GM19372 (cell line): ENCODE measurements around the gene TIGAR.

Experiments
- ATAC-seq: cut with Tn5 transposase; IDR thresholded peaks from one replicate; pipeline ENCODE4 v1.9.1; 2021; ENCODE audit warnings: mild to moderate bottlenecking, low read depth, moderate library complexity; ENCODE audit not compliant: unreplicated experiment

The TIGAR gene

DNA sequence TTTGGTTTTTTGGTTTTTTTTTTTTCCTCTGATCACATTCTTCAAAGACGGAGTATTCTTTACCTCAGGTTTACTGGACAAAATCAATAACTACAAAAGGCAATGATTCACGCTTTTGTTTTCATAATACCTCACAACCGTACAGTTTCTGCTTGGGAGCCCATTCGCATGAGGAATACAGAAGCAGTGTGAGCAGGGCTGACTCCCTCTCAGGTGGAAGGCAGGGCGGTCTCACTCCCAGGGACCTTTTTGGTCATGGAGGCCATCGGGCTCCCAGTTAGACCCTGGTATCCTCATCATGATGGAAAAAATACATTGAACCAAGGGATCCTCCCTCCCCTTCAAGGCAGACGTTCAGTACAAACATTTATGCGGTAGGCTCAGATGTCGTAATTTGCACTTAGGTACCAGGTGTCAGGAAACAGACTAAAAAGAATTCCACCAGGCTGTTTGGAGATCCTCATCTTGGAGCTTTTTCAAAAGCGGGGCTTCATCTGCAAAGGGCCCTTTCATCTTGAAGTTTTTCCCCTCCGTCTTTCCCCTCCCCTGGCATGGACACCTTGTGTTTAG is 19.0 kb upstream of the TIGAR start:
- ATAC-seq, result no peak

GRCh38 chr12:4302881-4303280 is 18.1 kb upstream of the TIGAR start:
- ATAC-seq, result no peak

- no peak for ATAC-seq
Observed at GRCh38 chr12:4303750-4304149, 17.3 kb upstream of the TIGAR start.

DNA sequence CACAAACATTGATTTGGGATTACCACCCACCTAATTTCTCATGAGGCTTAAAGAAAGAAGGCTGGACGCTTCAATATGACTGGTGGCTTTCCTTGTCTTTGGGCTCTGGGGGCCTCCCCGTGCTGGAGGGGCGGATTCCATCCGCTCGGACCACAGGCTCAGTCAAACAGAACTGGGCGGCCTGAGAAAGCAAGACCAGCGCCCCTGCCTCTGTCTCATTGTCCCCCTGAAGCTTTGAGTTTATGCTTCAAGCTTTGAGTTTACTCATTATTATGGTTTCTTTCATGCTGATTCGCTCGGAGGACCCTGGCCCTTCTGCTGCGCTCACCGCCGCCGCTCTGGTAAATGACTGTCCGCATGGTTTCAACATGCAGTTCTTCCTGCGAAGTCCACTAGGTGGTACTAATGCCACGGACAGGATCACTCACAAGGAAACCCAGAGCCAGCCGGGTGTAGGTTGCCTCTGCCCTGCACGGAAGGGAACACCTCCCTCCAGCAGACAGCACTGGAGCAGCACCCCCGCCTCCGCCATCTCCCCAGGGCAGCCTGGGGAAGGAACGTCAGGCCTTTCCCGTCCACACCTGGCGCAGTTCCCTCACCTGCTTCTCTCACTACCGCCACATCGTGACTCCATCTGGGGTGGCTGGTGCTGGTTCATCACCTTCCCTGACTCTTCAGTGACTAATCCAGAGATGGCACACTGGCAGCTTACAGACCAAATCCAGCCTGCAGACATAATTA is 13.2 kb upstream of the TIGAR start:
- ATAC-seq, result no peak

GRCh38 chr12:4308334-4308950 is 12.6 kb upstream of the TIGAR start:
- ATAC-seq, result no peak

GRCh38 chr12:4311776-4312175 is 9.2 kb upstream of the TIGAR start:
- no peak for ATAC-seq

GRCh38 chr12:4312251-4312650 is 8.8 kb upstream of the TIGAR start:
- no peak for ATAC-seq

GRCh38 chr12:4320497-4320852 is 538 bp upstream of the TIGAR start:
- peak; percentile 23 for ATAC-seq

- no peak for ATAC-seq
Observed at GRCh38 chr12:4322726-4323125, 1.7 kb downstream of the TIGAR start.

DNA sequence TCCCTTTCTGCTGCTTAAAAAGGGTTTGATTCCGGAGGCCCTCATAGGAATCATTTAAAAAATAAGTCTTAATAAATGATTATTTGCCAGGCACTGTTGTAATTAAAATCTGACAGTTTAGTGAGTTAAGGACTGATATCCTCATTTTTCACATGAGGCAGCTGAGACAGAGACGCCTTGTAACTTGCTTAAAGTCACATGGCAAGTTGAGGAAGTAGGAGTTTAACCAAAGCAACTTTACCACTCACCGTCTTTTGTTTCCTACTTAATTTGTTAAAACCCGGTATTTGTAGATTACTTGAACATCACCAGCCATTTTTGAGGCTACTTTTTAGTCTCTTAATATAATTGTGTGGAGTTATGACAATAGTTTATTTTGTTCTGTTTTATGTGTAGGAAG is 2.4 kb downstream of the TIGAR start:
- ATAC-seq, result no peak

DNA sequence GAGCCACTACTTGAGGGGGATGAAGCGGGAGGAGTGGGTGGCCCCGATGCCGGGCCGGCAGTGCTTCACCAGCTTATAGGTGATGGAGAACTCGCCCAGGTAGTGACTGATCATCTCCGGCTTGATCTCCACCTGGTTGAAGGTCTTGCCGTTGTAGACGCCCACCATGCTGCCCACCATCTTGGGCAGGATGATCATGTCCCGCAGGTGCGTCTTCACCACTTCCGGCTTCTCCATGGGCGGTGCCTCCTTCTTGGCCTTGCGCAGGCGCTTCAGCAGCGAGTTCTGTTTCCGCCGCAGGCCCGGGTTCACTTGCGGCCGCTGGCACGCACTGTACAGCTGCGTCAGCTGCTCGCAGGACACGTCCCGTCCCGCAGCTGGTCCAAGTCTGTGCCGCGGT is 3.4 kb downstream of the TIGAR start:
- ATAC-seq, result no peak

GRCh38 chr12:4325966-4326365 is 5.0 kb downstream of the TIGAR start:
- ATAC-seq, result no peak

- no peak for ATAC-seq
Observed at GRCh38 chr12:4327293-4327692, 6.3 kb downstream of the TIGAR start.

GRCh38 chr12:4330203-4330602 is 9.2 kb downstream of the TIGAR start:
- no peak for ATAC-seq

- ATAC-seq, result no peak
Observed at GRCh38 chr12:4331221-4331620, 10.2 kb downstream of the TIGAR start.

DNA sequence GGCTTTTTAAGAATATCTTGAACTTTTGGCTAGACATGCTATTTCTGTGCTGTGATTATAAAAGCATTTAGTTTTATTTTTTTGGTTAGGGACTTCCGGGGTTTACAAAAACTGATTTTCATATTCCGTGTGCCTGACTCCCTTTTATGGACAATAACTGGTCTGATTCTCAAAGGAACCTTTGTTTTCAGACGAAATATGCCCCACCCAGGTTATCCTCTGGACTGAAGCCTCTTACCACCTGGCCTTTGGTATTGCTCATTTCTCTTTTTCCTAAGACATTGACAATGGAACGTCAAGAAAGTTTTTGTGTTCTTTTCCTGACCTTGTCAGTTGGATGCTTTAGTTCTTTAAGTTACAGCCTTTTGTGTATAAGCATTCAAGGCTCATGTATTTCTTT is 10.8 kb downstream of the TIGAR start:
- no peak for ATAC-seq

DNA sequence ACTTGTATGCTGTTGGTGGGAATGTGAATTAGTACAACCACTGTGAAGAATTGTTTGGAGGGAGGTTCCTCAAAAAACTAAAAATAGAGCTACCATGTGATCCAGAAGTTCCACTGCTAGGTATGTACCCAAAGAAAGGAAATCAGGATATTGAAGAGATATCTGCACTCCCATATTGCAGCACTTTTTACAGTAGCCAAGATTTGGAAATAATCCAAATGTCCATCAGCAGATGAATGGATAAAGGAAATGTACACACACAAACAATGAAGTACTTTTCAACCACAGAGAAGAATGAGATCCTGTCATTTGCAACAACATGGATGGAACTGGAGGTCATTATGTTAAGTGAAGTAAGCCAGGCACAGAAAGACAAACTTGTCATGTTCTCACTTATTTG is 25.9 kb downstream of the TIGAR start:
- ATAC-seq, result no peak

- ATAC-seq, result no peak
Observed at GRCh38 chr12:4353785-4354208, 32.8 kb downstream of the TIGAR start.

DNA sequence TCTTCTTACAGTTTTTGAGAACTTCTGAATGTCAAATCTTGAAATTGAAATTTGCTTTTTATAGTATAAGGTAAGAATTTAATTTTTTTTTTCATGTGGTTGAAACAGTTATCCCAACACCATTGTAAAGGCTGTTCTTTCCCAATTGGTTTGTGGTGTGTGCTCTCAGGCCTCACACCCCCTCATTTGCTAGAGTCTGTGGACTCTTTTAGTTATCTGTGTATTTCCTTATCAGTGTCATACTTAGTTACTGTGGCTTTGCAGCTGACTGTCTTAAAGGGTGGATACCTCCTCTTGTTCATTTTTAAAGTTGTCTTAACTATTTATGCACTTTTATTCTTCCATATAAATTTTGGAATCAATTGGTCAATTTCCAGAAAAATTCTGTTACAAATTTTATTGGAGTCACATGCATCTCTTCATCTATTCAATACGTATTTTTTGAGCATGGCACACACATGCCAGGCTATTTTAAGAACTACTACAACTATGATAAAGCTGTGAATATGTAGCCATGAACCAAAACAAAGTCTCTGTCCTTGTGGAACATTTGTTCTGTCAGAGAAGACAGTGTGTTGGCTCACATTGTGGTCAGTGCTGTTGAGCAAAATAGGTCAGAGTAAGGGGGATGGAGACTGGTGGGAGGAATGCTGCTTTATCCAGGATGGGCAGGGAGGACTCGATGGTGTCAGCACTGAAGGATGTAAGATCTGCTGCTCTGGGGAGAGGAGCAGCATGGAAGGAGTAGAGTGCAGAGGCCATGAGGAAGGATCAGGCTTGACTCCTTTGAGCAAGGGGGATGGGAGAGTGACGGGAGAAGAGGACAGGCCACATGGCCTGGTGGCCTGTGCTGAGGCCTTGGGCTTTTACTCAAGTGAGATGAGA is 34.4 kb downstream of the TIGAR start:
- ATAC-seq, result no peak

DNA sequence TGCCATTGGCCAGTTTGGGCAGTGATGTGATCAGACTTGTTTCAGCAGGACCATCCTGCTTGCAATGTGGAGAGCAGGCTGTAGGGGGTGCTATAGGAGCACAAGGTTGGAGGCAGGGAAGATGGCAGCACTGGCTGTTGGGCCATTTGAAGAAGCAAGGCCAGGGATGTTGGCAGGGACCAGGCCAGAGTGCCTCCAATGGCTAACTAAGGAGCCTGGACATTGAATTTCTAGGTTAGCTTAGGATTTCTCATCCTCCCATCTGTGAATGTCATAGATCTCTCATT is 35.0 kb downstream of the TIGAR start:
- ATAC-seq, result no peak

DNA sequence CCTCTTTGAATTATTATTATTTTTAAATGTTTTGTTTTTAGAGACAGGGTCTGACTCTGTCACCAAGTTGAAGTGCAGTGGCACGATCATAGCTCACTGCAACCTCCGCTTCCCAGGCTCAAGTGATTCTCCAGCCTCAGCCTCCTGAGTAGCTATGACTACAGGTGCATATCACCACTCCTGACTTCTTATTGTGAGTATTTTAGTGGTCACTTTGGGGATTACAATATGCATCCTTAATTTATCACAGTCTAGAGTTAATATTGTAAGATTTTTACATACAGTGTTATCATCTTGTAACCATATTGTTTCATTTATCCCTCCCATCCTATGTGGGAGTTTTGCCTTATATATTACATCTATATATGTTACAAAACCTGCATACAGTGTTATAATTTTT is 45.1 kb downstream of the TIGAR start:
- ATAC-seq, result no peak
